ENCODE data around the gene C8G. TPM values are rescaled to one million over a fixed set of nuclear protein-coding genes. Genes with fewer than 3 reads are reported as not detected.

Gene C8G
- total and polyA plus RNA-seq, 2 of the 13 experiments (the other 11 are each of a cell fraction or from before 2014, with no cell fraction given), result 4.9 to 12.8 TPM

DNA sequence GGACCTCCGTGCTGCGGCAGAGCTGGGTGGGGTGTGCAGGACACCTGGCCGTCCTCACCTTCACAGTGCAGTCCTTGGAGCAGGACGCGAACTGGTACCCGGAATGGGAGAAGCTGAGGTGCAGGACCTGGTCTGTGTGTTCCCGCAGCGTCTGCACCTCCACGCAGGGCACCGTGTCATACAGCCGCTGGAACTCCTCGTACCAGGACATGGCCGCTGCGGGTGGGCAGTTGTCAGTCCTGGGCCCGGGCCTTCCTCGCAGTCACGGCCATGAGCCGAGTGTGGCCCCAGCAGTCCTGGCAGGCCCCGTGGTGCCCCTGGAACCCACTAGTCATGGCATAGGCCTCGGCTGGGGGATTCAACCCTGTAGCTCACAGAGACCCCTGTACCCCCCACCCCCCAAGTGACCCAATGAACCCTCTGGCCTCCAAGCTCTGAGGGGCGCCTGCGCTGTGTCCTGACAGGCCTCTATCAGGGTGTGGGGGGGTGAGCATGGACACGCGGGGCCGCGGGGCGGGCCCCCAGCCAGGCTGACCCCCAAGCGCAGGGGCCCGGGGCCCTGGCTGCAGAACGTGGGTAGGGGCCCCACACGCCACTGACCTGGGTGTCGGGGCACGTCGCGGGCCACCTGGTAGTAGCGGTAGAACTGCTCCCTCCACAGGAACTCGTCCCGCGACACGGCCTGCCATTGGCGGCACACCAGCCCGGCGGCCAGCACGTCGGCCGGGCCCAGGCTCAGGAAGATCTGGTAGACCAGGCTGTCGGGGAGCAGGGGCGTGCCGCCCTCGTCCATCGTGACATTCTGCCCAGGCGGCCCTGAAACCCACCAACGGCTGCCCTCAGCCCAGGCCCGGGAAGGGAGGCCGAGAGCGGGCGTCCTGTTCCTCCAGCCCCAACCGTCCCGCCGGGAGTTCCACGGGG, 1.5 kb upstream of the C8G start (continued):
- TF ChIP-seq ZNF782 (CRISPR knock-in tag; IDR thresholded peaks at IDR 0.05; ENCODE audit: borderline replicate concordance) (no peak), TEF (CRISPR knock-in tag; IDR thresholded peaks at IDR 0.05) (no peak), USF2 (IDR thresholded peaks at IDR 0.05; ENCODE audit: low read depth, low read length) (no peak), USF2 (CRISPR knock-in tag; IDR thresholded peaks at IDR 0.05; ENCODE audit: borderline replicate concordance) (no peak), SMARCC2 (IDR thresholded peaks at IDR 0.05) (no peak), MYC (CRISPR knock-in tag; IDR thresholded peaks at IDR 0.05; ENCODE audit: borderline replicate concordance) (0 out of 2 replicates have a peak, but pooled peaks have one; percentile 24), ZNF367 (CRISPR knock-in tag; IDR thresholded peaks at IDR 0.05; ENCODE audit: borderline replicate concordance) (no peak), CBFB (CRISPR knock-in tag; IDR thresholded peaks at IDR 0.05) (no peak), ZNF432 (CRISPR knock-in tag; IDR thresholded peaks at IDR 0.05; ENCODE audit: borderline replicate concordance) (no peak), ZNF678 (CRISPR knock-in tag; IDR thresholded peaks at IDR 0.05) (0 out of 2 replicates have a peak, but pooled peaks have one; percentile 24), ZNF280D (CRISPR knock-in tag; IDR thresholded peaks at IDR 0.05) (no peak), SALL1 (CRISPR knock-in tag; IDR thresholded peaks at IDR 0.05) (peak; percentile 12; the same call in 1 of the 2 replicates), RBM22 (optimal IDR thresholded peaks at IDR 0.05; ENCODE audit: low read length) (peak; percentile 10), ZC3H4 (CRISPR knock-in tag; IDR thresholded peaks at IDR 0.05; ENCODE audit: borderline replicate concordance) (no peak), BCLAF1 (IDR thresholded peaks at IDR 0.05) (no peak), TAF1 (CRISPR knock-in tag; IDR thresholded peaks at IDR 0.05) (no peak), CCAR2 (optimal IDR thresholded peaks at IDR 0.05; ENCODE audit: low read depth, low read length) (no peak), ZNF232 (CRISPR knock-in tag; IDR thresholded peaks at IDR 0.05; ENCODE audit: borderline replicate concordance) (peak; percentile 57; the same call in 1 of the 2 replicates)
- TF ChIP-seq, protein P1, sequence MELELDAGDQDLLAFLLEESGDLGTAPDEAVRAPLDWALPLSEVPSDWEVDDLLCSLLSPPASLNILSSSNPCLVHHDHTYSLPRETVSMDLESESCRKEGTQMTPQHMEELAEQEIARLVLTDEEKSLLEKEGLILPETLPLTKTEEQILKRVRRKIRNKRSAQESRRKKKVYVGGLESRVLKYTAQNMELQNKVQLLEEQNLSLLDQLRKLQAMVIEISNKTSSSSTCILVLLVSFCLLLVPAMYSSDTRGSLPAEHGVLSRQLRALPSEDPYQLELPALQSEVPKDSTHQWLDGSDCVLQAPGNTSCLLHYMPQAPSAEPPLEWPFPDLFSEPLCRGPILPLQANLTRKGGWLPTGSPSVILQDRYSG (CRISPR knock-in tag; IDR thresholded peaks at IDR 0.05), result no peak
